ENCODE results near the gene GLE1.
"Not testable (repeated sequence)": the region's sequence is repeated elsewhere in the genome, so short reads cannot be mapped to it uniquely, and the experiment has no call there.

Gene GLE1

DNA sequence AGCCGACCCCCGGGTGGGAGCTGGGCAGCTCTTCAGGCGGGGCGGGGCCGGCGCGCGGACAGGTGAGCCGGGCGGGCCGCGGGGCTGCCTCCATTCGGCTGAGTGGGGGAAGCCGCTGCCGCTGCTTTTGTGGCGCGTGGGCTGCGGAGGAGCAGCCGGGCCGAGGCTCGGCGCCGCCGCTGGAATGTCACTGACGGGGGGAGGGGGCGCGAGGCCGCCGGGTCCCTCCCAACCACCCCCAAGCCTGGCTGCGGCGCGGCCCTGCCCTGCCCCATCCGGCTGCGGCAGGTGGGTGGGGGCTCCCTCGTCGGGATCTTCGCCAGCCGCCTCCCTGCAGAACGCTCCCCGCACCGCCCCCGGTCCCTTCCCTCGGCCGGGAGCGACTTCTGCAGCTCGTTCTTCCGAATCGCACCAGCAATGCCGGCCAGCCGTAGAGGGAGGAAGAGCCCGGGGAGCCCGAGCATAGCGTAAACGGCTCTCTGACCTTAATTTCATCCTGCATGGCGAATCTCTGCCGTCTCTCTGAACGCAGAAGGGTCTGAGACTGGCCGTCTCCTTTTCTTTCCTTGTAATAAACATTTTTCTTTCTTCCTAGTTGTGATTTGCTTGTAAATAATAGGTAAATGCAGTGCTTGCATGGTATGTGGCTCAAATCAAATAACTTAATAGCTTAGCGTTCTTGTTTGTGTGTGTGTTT is 48.4 kb downstream of the GLE1 start:
- peak in 9 of 14 donors; percentile 28 to 63 (median 45) for DNase-seq

DNA sequence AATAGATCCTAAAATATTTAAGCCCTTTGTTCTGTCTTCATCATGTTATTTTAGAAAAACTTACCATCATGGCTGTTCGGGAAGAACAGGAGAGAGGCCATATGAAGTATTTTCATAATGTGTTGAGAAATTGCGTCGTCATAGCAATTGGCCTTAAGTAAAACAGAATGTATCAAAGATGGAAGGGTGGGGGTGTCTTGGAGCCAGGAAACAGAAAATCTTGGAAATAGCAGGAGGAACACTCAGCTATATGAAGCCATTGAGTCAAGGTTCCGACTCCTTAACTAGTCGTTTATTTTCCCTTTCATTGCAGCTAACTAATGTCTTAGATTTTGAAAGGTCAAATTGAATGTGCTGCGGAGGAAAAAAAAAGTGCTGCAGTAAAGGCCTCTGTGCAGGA is 49.2 kb downstream of the GLE1 start:
- DNase-seq: peak in 1 of 14 donors; percentile 49

DNA sequence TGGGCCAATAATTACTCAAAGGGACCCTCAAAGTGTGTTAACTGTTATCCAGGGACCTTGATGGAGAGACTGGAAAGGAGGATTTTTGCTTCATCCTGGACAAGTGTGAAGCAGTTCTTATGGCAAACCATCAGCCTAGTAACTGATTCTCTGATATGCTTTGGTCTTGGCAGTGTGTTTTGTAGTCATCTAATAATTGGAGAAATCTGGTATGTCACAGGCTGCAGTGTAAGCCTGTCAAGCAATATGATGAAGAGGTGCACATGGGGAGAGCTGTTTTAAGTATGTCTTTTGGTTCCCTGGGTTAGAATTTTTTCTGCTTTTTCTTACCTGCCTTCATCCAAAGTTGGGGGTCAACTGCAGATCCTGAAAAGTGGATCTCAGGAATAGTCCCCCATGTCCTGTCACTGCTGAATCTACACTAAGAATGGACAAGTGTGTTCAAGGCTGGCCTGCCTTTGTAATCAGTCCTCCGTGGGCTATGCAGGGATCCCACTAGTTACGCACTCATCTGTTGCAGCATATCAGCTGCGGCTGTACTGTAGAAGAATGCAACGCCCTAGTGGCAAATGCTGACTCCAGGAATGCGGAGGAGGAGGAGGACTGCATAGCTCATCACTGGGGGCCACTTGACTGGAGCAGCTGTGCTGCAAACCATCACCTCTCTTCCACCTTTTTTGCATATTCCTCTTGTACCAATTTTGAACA is 49.8 kb downstream of the GLE1 start:
- peak in 2 of 14 donors; percentile 1 to 58 for DNase-seq

DNA sequence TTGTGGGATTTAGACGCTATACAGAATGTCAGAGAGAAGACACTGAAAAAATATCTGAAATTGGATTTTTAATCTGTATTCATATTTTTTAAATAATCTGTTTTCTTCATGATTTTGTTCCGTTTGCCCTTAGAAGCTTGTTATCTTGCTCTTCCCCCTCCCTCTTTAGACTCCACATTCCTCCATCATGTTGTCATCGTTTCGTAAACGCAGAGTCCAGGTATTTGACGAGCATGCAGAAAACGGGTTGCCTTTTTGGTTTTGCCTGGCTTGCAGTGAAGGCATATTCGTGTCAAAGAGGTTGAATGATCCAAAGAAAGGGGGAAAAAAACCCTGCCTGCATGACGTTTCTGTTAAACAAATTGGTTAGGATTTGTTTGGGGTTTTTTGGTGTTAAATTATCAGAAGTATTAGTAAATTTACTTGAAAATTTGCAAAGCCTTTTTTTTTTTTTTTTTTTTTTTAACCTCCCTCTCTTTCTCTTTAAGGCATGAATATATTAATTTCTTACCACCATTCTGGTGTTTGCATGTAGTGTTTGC is 50.7 kb downstream of the GLE1 start:
- peak in 1 of 14 donors; percentile 25 for DNase-seq

DNA sequence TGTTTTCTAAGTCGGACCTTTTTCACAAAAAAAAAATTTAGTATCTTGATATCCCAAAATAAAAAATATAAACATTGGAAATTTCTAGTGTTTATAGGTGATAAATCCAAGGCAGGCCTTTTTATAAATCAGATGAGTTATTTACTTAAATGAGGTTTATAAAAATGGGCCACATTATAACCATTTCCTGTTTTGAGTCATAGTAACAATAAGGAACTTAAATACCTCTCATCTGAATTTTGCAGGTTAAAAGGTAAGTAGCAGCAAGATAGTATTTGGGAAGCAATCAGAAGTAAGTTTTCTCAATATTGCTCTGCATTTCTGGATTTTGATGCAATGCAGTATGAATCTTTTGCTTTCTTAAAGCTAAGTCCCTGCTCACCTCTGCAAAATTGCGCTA is 51.8 kb downstream of the GLE1 start:
- no peak for DNase-seq

DNA sequence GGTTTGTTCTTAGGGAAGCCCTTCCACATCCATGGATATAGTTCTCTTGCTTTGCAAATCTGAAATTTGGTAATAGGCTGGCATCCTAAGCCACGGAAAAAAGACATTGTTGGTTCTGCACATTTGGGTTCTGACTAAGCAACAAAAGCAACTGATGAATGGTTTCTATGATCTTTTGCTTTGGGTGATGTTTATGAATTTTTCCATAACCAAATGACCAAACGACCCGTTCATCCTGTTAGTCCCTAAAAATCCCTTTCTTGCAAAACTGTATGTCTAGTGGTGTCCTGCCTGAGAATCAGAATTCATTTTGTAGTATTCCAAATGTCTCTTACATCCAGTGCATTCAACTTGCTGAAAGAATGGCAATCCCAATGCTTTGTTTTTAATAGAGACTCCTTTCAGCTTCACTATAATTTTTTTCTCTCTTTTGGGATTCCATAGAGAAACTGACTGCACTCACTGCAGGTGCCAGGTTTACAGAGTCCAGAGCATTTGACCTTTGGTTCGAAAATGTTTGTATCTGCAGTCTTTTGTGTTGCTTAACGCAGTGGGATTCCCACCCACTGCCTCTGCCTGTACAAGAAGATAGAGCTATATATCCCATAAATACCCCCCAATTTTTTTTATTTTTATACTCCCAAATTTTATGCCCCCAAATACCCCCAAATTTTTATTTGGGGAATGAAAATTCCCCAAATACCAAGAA is 52.6 kb downstream of the GLE1 start:
- DNase-seq: no peak

DNA sequence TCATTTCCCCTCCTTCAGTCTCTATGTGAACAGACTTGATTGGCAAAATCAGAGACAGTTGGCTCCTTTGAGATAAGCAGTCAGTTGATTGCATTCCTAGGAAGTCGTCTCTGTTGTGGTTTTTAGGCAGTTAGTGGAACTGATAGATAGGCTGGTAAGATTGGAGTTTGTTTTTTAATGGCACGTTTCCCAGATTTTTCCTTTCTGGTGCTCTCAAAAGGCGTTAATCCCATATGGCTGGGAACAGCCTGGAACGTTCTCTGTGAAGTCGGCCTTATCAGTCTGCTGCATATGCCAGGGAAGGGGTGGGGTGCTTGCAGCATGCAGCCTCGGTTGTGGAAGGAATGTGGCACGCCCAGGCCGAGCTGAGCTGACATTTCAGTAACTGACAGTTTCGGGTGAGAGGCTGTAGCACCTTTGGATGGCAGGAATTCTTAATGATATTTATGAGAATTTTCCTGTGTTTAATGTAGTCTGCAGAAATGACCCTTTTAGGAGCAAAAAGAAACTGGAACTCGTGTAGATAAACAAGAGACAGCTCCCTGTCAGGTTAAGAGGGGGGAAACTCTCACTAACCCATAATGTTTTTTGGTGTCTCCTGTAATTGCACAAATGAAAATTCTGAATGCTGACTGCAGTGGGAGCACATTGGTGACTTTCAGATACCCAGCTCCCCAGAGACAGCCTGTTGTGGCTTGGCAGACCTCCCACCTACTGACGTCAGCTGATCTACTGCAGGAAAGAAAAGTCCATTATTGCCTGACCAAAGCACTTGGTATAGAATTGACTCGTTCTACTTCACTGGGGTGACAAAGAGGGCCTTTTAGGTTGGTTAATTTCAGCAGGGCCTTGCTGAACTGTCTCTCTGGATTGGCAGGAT is 54.2 kb downstream of the GLE1 start:
- peak in 12 of 14 donors; percentile 36 to 87 (median 77) for DNase-seq

DNA sequence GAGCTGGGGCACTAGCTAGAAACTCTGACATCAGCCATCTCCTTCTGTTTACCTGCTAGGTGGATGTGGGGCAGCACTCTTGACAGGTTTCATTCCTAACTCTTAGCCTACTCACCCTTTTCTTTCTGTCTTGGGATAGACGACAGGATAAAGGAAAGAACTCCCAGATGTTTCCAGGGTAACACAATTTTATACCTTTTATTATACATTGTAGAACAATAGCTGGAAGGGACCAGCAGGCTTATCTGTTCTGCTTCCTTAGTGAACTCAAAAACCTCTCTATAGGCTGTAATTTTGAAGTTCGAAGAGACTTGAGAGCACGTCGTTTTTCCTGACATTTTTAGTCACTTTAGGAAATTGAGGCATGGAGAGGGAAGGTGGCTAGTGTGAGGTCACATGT is 61.1 kb downstream of the GLE1 start:
- no peak for DNase-seq

DNA sequence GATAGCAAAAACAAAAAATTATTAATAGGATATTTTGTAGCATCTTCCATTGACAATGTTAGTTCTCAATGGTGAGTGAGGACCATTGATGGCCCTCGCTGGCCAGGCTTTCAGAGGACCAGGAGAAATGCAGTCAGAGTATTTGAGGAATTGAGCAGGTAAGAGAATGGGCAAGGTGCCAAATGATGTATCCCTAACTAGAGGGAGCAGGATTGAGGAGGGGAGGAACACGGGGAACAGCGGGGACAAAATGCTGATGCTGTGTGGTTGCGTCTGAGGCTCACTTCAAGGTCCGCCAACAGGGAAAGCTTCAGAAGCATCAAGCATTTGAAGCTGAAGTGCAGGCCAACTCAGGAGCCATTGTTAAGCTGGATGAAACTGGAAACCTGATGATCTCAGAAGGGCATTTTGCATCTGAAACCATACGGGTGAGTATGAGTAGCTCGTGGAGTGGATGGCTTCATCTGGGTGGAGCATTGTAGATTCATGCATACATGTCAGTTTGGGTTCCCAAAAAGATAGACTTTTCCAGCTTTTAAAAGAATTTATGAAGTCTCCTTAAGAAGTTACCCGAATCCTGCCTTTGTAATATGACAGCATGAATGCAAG is 64.1 kb downstream of the GLE1 start:
- DNase-seq: no peak

DNA sequence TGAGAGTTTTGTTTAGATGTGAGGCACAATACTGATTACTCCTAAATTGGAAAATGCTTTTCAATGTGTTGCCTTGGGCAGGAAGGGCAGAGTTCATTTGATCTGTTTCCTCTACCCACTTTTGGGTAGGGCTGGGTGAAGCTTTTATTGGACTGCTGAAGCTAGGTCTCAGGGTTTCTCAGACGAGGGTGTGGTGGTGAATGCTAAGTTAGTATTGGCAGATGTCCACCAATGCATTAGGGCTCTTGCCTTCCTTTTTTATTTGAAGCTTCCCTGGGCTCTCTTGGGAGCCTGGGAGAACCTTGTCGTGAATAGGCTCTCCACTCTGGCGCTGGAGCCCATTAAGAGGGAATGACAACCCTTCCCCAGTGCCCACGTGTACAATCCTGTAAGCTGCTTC is 71.0 kb downstream of the GLE1 start:
- peak in 3 of 14 donors; percentile 2 to 7 (median 3) for DNase-seq

DNA sequence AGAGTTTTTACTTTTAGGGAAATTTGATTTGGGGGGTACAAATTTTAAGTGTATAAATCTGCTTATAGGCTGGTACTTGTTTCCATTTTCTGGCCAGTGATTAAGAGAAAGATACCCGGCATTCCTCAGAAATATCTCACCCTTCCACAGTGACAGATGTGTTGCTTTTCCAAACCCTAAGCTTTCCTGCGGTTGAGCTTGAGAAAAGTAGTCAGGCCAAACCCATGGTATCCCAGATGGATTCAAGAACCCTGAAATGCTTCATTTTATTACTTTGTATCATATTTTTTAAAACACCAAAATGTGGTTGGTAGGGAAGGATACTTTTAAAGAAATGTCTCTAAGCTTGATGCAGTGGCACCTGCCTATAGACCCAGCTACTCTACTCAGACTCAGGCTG is 71.4 kb downstream of the GLE1 start:
- DNase-seq: no peak

DNA sequence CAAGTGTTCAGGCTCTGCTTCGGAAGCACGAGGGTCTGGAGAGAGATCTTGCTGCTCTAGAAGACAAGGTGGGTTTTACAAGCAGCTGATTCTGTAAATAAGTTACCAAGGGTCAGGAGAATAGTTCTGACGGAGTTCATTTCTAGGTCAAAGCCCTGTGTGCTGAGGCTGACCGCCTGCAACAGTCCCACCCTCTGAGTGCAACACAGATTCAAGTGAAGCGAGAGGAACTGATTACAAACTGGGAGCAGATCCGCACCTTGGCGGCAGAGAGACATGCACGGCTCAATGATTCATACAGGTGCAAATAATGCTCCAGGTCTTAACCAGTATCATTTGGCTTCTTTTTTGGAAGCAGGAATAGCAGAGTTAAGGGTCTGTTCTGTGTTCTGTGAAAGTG is 72.7 kb downstream of the GLE1 start:
- no peak for DNase-seq

DNA sequence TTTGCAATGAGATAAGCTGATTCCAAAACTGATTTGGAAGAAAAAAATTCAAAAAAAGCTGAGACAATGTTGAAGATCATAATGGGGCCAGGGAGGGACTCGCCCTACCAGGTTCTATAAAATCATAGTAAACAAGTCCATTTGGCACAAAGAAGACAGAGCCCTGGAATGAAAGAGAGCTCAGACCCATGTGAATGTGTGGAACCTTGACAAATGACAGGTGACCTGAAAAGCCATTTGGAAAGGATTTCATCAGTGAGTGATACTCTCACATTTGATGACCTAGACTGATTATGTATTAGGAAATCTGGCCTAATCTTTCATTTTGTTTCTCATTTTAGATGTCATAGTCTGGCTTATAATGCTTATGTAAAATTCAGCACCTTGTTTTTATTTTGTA is 74.7 kb downstream of the GLE1 start:
- no peak for DNase-seq

DNA sequence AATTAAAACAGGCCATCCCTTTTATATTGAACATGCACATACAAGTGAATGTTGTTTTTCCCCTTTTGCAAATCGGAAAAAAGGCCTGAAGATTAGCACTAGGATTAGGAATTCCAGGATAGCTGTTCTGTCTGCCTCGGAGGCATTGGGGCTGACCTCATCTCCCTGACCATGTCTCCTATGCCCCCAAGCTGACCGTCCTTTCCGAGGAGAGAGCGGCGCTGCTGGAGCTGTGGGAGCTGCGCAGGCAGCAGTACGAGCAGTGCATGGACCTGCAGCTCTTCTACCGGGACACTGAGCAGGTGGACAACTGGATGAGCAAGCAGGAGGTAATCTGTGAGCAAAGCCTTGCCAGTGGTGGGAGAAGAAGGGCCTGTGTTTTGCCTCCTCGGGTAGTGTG is 76.2 kb downstream of the GLE1 start:
- DNase-seq: no peak

DNA sequence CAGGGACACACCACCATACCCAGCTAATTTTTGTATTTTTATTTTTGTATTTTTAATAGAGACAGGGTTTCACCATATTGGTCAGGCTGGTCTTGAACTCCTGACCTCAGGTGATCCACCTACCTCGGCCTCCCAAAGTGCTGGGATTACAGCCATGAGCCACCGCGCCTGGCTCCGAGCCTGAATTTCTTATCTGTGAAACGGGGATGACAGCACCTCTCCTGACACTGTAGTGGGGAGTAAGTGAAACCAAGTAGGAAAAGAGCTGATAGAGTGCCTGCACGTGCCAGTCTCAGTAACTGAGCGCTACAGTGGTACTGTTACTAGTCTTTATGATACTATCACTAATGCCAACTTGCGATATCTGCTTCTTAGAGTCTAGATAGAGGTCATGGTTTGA is 80.6 kb downstream of the GLE1 start:
- not testable (repeated sequence) for DNase-seq

DNA sequence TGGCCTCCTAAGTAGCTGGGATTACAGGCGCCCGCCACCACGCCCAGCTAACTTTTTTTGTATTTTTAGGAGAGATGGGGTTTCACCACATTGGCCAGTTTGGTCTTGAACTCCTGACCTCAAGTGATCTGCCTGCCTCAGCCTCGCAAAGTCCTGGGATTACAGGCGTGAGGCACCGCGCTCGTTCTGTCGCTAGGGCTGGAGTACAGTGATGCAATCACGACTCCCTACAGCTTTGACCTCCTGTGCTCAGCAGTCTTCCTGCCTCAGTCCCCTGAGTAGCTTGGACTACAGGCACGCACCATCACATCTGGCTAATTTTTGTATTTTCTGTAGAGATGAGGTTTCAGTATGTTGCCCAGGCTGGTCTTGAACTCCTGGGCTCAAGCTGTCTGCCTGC is 82.4 kb downstream of the GLE1 start:
- DNase-seq: not testable (repeated sequence)

DNA sequence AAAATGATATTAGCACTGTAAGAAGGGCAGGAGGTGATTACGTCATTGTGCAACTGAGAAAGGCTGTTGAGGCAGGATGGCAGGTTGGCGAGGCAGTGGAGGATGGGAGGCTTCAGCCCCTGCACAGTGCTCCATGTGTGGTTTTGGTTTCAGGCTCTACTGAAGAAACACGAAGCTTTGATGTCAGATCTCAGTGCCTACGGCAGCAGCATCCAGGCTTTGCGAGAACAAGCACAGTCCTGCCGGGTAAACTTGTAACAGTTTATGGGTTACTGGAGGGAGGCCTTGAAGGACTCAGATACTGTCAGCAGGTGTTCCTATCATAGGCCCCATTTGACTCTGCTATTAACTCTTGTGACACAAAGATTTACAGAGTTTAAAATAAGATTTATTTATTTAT is 82.9 kb downstream of the GLE1 start:
- no peak for DNase-seq

DNA sequence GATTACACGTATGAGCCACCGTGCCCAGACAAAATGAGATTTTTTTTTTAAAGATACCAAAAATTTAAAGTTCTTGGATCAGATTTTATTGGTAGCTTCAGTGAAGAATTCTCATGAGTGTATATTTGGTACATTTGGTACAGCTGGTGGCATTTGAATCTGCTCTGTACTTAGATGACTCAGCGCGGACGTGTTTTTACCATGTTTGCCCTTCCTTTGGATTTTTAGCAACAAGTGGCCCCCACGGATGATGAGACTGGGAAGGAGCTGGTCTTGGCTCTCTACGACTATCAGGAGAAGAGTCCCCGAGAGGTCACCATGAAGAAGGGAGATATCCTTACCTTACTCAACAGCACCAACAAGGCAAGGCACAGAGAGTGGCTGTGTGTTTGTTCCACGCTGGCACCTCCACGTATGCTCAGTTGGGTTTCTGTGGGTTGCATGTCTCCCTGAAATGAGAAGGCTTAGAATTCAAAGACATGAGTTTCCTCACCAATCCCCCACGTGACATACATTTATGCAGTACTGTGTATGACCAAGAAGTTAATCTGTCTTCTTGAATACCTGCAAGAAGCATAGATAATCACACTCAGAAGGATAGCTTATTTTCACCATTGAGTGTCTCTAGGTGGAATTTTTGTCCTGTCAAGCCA is 84.2 kb downstream of the GLE1 start:
- DNase-seq: no peak
